GM12878 (cell line): ENCODE results near the gene HTT-AS. TPM values are rescaled to one million over a fixed set of nuclear protein-coding genes. Genes with fewer than 3 reads are reported as not detected.

Experiments
- ATAC-seq: fragments of 200-7000 bp; cut with Tn5 transposase; 3 replicates; pipeline ENCODE4 v1.9.1; 2020; ENCODE audit warnings: mild to moderate bottlenecking, moderate library complexity
- BruUV-seq: library from RNA; stranded (reverse); fragments of 400-500 nt; replicated peaks from 2 replicates; lab custom pipeline; 2021; lab: Mats Ljungman, UMichigan
- CTCF ChIA-PET: fragments of 300-600 bp; sonication (Branson Sonifier 250); formaldehyde crosslinking; extraction: SDS; loops from one replicate; lab custom pipeline; 2021; ENCODE audit warnings: inconsistent platforms; lab: Yijun Ruan, JAX
- POLR2A ChIA-PET: fragments of 350-600 bp; formaldehyde crosslinking; extraction: SDS; loops from one replicate; lab custom pipeline; 2021; ENCODE audit warnings: inconsistent platforms; lab: Charles Lee
- RAD21 ChIA-PET: fragments of 300-600 bp; sonication (Branson Sonifier 250); formaldehyde crosslinking; loops from one replicate; lab custom pipeline; 2023; ENCODE audit warnings: antibody characterized with exemption; ENCODE audit not compliant: unreplicated experiment; lab: Charles Lee
- SMC1A ChIA-PET: fragments of 300-600 bp; sonication (Branson Sonifier 250); formaldehyde crosslinking; loops from one replicate; lab custom pipeline; 2023; ENCODE audit not compliant: unreplicated experiment, uncharacterized antibody; lab: Charles Lee
- DNase-seq: peaks from one replicate; pipeline ENCODE4 v3.0.0-alpha.2; 2011; ENCODE audit warnings: low read depth, low spot score
- FAIRE-seq: peaks from 3 replicates; lab custom pipeline; 2011; peaks lifted over from hg19 to GRCh38; lab: Jason Lieb, UNC
- H2AFZ ChIP-seq: 2 replicates; pipeline ENCODE4 v1.6.0; 2011; ENCODE audit warnings: low read depth, low read length, control low read depth; ENCODE audit not compliant: control insufficient read depth
- H3K27ac ChIP-seq: 2 replicates; pipeline ENCODE4 v1.5.1; 2011; ENCODE audit warnings: control low read depth; ENCODE audit not compliant: control insufficient read depth, insufficient read depth
- H3K27me3 ChIP-seq, 2 experiments: replicated peaks in 1 of 2; 2 replicates each; pipeline versions ENCODE4 v1.6.0 to v1.6.1; 2011; ENCODE audit warnings: low read length in 1 of 2; ENCODE audit not compliant: control insufficient read depth in 2 of 2, insufficient read depth in 2 of 2
- H3K36me3 ChIP-seq, 2 experiments: 2 replicates each; pipeline ENCODE4 v1.5.1; 2011; ENCODE audit warnings: low read length in 1 of 2; ENCODE audit not compliant: control insufficient read depth in 2 of 2, insufficient read depth in 2 of 2
- H3K4me1 ChIP-seq: 2 replicates; pipeline ENCODE4 v1.6.1; 2011; ENCODE audit warnings: mild to moderate bottlenecking, low read length, moderate library complexity, mixed read lengths; ENCODE audit not compliant: control insufficient read depth, insufficient read depth
- H3K4me2 ChIP-seq: 2 replicates; pipeline ENCODE4 v1.6.0; 2011; ENCODE audit warnings: control low read depth; ENCODE audit not compliant: control insufficient read depth, insufficient read depth
- H3K4me3 ChIP-seq: fragments of 200-600 bp; sonication (generic); 2 replicates; pipeline ENCODE4 v1.5.1; 2016
- H3K79me2 ChIP-seq: 2 replicates; pipeline ENCODE4 v1.6.0; 2011; ENCODE audit warnings: low read length; ENCODE audit not compliant: control insufficient read depth, insufficient read depth
- H3K9ac ChIP-seq: 2 replicates; pipeline ENCODE4 v1.8.0; 2011; ENCODE audit warnings: low read length, control low read depth, mixed read lengths; ENCODE audit not compliant: control insufficient read depth, insufficient read depth
- H3K9me3 ChIP-seq: replicated peaks from 3 replicates; pipeline ENCODE4 v1.5.1; 2011; ENCODE audit warnings: mild to moderate bottlenecking, low read length; ENCODE audit not compliant: control insufficient read depth, insufficient read depth
- H4K20me1 ChIP-seq: 2 replicates; pipeline ENCODE4 v1.6.0; 2011; ENCODE audit not compliant: control insufficient read depth, insufficient read depth
- IKZF2 ChIP-seq, 2 experiments: fragments of 450-650 bp; IDR thresholded peaks; 2 replicates each; pipeline ENCODE4 v1.6.1; 2017; ENCODE audit warnings: mild to moderate bottlenecking in 2 of 2, moderate library complexity in 2 of 2
- MTA2 ChIP-seq: fragments of 450-650 bp; IDR thresholded peaks from 2 replicates; pipeline ENCODE4 v1.6.1; 2016; ENCODE audit warnings: low read depth, mild to moderate bottlenecking, moderate library complexity
- NFYA ChIP-seq: IDR thresholded peaks from 2 replicates; pipeline ENCODE4 v1.6.1; 2011; ENCODE audit warnings: low read depth, mild to moderate bottlenecking, low read length, improper control_type of control experiment, borderline replicate concordance
- POLR2A ChIP-seq: IDR thresholded peaks from 2 replicates; pipeline ENCODE4 v1.6.1; 2011; ENCODE audit warnings: low read depth, mild to moderate bottlenecking, low read length
- RELA ChIP-seq: fragments of 450-650 bp; IDR thresholded peaks from 2 replicates; pipeline ENCODE4 v1.8.0; 2014; ENCODE audit warnings: borderline replicate concordance; ENCODE audit not compliant: partially characterized antibody
- SIN3A ChIP-seq: IDR thresholded peaks from 2 replicates; pipeline ENCODE4 v1.6.1; 2012; ENCODE audit warnings: low read depth, low read length, improper control_type of control experiment
- SUPT20H ChIP-seq: IDR thresholded peaks from 2 replicates; pipeline ENCODE4 v1.6.1; 2011; ENCODE audit warnings: low read depth, mild to moderate bottlenecking, low read length, moderate library complexity, borderline replicate concordance; ENCODE audit not compliant: control insufficient read depth
- TCF12 ChIP-seq: IDR thresholded peaks from 2 replicates; pipeline ENCODE4 v1.6.1; 2011; ENCODE audit warnings: low read depth, mild to moderate bottlenecking, low read length
- YBX1 ChIP-seq: fragments of 450-650 bp; IDR thresholded peaks from 2 replicates; pipeline ENCODE4 v1.6.1; 2016; ENCODE audit warnings: antibody characterized with exemption
- WGBS: methylation state at CpG from one replicate; pipeline ENCODE4 v1.1.6; 2016; ENCODE audit warnings: low lambda C conversion rate; ENCODE audit not compliant: insufficient replicate concordance, insufficient coverage; ENCODE audit errors: missing lambda C conversion rate; 5-methylcytosine and 5-hydroxymethylcytosine counted together
- in situ Hi-C: fragments of 300-500 bp; cut with MboI; formaldehyde crosslinking; loops from 9 replicates; pipeline ENCODE4 v1.14.3; 2018; ENCODE audit warnings: mixed read lengths
- intact Hi-C: fragments of 100-400 bp; cut with micrococcal nuclease; formaldehyde crosslinking; loops from one replicate; pipeline ENCODE4 v1.14.2; 2022; ENCODE audit not compliant: unreplicated experiment
- polyA plus RNA-seq, 11 experiments: library from polyadenylated mRNA; depleted of rRNA in 4 of 11; unstranded in 6 of 11; stranded (reverse) in 5 of 11; fragments of >200 nt; fragmentation: Nextera tagmentation in 4 of 11; fragmentation: Illumina TruSeq in 1 of 11; extraction: Ambion mirVana in 4 of 11; extraction: Trizol in 1 of 11; gene quantifications; 1 replicate in 1 of 11; 2 replicates in 10 of 11; pipeline versions ENCODE4 v1.2.1 to v1.2.3, GENCODE V29; 2011 to 2016; ENCODE audit warnings: inconsistent platforms in 2 of 11, missing spikeins in 2 of 11, low read depth in 1 of 11
- total RNA-seq, 4 experiments: library from RNA; depleted of rRNA in 3 of 4; stranded (reverse); fragments of >200 nt in 3 of 4; fragmentation: Illumina TruSeq in 1 of 4; extraction: Trizol in 1 of 4; gene quantifications; 2 replicates each; pipeline versions ENCODE4 v1.2.1 to v1.2.3, GENCODE V29; 2013 to 2021
- TF ChIP-seq, protein P1 (sequence below): fragments of 450-650 bp; IDR thresholded peaks from 2 replicates; pipeline ENCODE4 v1.6.1; 2016; ENCODE audit warnings: mild to moderate bottlenecking, moderate library complexity, borderline replicate concordance
- TF ChIP-seq, protein P2 (sequence below): IDR thresholded peaks from 2 replicates; pipeline ENCODE4 v1.6.1; 2011; ENCODE audit warnings: borderline replicate concordance, low read depth, mild to moderate bottlenecking, moderate library complexity, low read length; ENCODE audit not compliant: insufficient read depth, poor library complexity, severe bottlenecking
- TF ChIP-seq, protein P3 (sequence below): fragments of 450-650 bp; IDR thresholded peaks from 2 replicates; pipeline ENCODE4 v1.6.1; 2017; ENCODE audit warnings: mild to moderate bottlenecking
- TF ChIP-seq, protein P4 (sequence below): fragments of 450-650 bp; IDR thresholded peaks from 2 replicates; pipeline ENCODE4 v1.6.1; 2016; ENCODE audit warnings: mild to moderate bottlenecking

Gene HTT-AS
- total and polyA plus RNA-seq, 10 of the 15 experiments (the other 5 are each of a cell fraction or from before 2014, with no cell fraction given): not detected

DNA sequence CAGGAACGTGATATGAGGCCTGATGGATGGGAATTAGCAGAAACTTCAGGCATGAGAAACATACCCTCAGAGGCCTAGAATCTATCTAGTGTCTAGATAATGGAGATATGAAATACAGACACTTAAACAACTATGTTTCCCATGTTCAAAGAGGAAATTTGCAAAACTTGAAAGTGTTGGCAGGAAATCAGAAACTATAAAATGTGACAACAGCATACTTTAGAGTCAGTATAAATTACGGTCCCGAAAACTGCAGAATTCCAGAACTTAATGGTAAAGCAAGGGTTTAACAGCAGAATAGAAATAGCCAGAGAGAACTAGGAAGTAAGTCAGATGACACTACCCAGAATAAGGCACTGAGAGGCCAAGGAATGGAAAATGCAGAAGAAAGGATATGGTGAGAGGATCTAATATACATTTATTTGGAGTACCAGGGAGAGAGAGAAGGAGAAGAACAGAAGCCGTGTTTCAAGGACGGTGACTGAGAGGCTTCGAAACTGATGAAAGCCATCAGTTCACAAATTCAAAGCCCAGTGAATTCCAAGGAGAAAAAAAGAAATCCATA, 7.4 kb downstream of the HTT-AS start:
- ChIA-PET RAD21 (interaction anchor here (0.6 kb wide), 1 partner anchor 437 kb away, joined by 3 read pairs; no protein-coding TSS in a partner anchor), CTCF (interaction anchor here (2.4 kb wide), 1 partner anchor 19 kb away, joined by 7 read pairs; no protein-coding TSS in a partner anchor), SMC1A (no interaction called here), POLR2A (no interaction called here)
- intact Hi-C loops (no loop called here), in situ Hi-C loops (no loop called here)
- H4K20me1 ChIP-seq: no peaks in the 10 kb centered on the region
- H3K27me3 ChIP-seq: no peaks in the 10 kb centered on the region
- H3K9ac ChIP-seq: no peak overlapping the region
- H2AFZ ChIP-seq: no peak overlapping the region
- no peak overlapping the region for H3K4me3 ChIP-seq
- WGBS: 83% methylated on average over 6 of the region's 6 CpGs
- H3K9me3 ChIP-seq: no peaks in the 10 kb centered on the region
- TF ChIP-seq TCF12 (no peak), SUPT20H (no peak), POLR2A (no peak), YBX1 (no peak), NFYA (no peak), RELA (no peak), SIN3A (no peak), IKZF2 (IDR thresholded peaks at IDR 0.05) (no peak), MTA2 (no peak)
- TF ChIP-seq, protein P1, sequence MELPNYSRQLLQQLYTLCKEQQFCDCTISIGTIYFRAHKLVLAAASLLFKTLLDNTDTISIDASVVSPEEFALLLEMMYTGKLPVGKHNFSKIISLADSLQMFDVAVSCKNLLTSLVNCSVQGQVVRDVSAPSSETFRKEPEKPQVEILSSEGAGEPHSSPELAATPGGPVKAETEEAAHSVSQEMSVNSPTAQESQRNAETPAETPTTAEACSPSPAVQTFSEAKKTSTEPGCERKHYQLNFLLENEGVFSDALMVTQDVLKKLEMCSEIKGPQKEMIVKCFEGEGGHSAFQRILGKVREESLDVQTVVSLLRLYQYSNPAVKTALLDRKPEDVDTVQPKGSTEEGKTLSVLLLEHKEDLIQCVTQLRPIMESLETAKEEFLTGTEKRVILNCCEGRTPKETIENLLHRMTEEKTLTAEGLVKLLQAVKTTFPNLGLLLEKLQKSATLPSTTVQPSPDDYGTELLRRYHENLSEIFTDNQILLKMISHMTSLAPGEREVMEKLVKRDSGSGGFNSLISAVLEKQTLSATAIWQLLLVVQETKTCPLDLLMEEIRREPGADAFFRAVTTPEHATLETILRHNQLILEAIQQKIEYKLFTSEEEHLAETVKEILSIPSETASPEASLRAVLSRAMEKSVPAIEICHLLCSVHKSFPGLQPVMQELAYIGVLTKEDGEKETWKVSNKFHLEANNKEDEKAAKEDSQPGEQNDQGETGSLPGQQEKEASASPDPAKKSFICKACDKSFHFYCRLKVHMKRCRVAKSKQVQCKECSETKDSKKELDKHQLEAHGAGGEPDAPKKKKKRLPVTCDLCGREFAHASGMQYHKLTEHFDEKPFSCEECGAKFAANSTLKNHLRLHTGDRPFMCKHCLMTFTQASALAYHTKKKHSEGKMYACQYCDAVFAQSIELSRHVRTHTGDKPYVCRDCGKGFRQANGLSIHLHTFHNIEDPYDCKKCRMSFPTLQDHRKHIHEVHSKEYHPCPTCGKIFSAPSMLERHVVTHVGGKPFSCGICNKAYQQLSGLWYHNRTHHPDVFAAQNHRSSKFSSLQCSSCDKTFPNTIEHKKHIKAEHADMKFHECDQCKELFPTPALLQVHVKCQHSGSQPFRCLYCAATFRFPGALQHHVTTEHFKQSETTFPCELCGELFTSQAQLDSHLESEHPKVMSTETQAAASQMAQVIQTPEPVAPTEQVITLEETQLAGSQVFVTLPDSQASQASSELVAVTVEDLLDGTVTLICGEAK: no peak
- TF ChIP-seq, protein P2, sequence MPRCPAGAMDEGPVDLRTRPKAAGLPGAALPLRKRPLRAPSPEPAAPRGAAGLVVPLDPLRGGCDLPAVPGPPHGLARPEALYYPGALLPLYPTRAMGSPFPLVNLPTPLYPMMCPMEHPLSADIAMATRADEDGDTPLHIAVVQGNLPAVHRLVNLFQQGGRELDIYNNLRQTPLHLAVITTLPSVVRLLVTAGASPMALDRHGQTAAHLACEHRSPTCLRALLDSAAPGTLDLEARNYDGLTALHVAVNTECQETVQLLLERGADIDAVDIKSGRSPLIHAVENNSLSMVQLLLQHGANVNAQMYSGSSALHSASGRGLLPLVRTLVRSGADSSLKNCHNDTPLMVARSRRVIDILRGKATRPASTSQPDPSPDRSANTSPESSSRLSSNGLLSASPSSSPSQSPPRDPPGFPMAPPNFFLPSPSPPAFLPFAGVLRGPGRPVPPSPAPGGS: no peak
- TF ChIP-seq, protein P3, sequence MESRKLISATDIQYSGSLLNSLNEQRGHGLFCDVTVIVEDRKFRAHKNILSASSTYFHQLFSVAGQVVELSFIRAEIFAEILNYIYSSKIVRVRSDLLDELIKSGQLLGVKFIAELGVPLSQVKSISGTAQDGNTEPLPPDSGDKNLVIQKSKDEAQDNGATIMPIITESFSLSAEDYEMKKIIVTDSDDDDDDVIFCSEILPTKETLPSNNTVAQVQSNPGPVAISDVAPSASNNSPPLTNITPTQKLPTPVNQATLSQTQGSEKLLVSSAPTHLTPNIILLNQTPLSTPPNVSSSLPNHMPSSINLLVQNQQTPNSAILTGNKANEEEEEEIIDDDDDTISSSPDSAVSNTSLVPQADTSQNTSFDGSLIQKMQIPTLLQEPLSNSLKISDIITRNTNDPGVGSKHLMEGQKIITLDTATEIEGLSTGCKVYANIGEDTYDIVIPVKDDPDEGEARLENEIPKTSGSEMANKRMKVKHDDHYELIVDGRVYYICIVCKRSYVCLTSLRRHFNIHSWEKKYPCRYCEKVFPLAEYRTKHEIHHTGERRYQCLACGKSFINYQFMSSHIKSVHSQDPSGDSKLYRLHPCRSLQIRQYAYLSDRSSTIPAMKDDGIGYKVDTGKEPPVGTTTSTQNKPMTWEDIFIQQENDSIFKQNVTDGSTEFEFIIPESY: no peak
- TF ChIP-seq, protein P4, sequence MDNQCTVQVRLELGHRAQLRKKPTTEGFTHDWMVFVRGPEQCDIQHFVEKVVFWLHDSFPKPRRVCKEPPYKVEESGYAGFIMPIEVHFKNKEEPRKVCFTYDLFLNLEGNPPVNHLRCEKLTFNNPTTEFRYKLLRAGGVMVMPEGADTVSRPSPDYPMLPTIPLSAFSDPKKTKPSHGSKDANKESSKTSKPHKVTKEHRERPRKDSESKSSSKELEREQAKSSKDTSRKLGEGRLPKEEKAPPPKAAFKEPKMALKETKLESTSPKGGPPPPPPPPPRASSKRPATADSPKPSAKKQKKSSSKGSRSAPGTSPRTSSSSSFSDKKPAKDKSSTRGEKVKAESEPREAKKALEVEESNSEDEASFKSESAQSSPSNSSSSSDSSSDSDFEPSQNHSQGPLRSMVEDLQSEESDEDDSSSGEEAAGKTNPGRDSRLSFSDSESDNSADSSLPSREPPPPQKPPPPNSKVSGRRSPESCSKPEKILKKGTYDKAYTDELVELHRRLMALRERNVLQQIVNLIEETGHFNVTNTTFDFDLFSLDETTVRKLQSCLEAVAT: no peak
- H3K27ac ChIP-seq: no peak overlapping the region
- BruUV-seq: no TSS peak
- DNase-seq (no peak), FAIRE-seq (no peak), ATAC-seq (no peak)
- H3K36me3 ChIP-seq: no peaks in the 10 kb centered on the region
- H3K79me2 ChIP-seq: no peaks in the 10 kb centered on the region
- H3K4me1 ChIP-seq: no peaks in the 10 kb centered on the region
- H3K4me2 ChIP-seq: no peak overlapping the region
